ENCODE results near the gene UGT1A9.

Gene UGT1A9

GRCh38 chr2:233793465-233794127 is 121.9 kb downstream of the UGT1A9 start:
- no peak overlapping the region for H3K27ac ChIP-seq (ENCODE audit: low read depth, low read length)
- H4K20me1 ChIP-seq (ENCODE audit: low read depth, low read length) = no peaks in the 10 kb centered on the region
- no peaks in the 10 kb centered on the region for H3K9me2 ChIP-seq (replicated peaks; ENCODE audit: insufficient read depth, low read length)
- H3K27me3 ChIP-seq (ENCODE audit: low read length) = no peaks in the 10 kb centered on the region
- H3F3A ChIP-seq (ENCODE audit: insufficient read depth) = no peaks in the 10 kb centered on the region
- no peaks in the 10 kb centered on the region for H3K36me3 ChIP-seq (ENCODE audit: low read length)
- no peak overlapping the region for H3K4me3 ChIP-seq (ENCODE audit: insufficient read depth, low read length, poor library complexity, severe bottlenecking)
- H3K9ac ChIP-seq (ENCODE audit: low read length) = no peak overlapping the region
- H3K79me2 ChIP-seq (ENCODE audit: insufficient read depth, low read length) = no peaks in the 10 kb centered on the region
- no peak overlapping the region for H2AFZ ChIP-seq (ENCODE audit: low read depth, low read length, severe bottlenecking)
- no peak overlapping the region for H3K4me2 ChIP-seq (ENCODE audit: low read depth, low read length, poor library complexity, severe bottlenecking)
- TF ChIP-seq EZH2phosphoT487 (conservative IDR thresholded peaks at IDR 0.05; ENCODE audit: low read length) (no peak), CTCF (IDR thresholded peaks at IDR 0.05; ENCODE audit: insufficient read depth, low read length, poor library complexity, severe bottlenecking) (no peak)
- H3K9me3 ChIP-seq (ENCODE audit: insufficient read depth, low read length) = no peaks in the 10 kb centered on the region

GRCh38 chr2:233794128-233794658 is 122.5 kb downstream of the UGT1A9 start:
- no peak overlapping the region for H3K9ac ChIP-seq (ENCODE audit: low read length)
- no peaks in the 10 kb centered on the region for H3K36me3 ChIP-seq (ENCODE audit: low read length)
- H3K27ac ChIP-seq (ENCODE audit: low read depth, low read length) = no peak overlapping the region
- no peak for TF ChIP-seq CTCF (IDR thresholded peaks at IDR 0.05; ENCODE audit: insufficient read depth, low read length, poor library complexity, severe bottlenecking)
- no peak for TF ChIP-seq EZH2phosphoT487 (conservative IDR thresholded peaks at IDR 0.05; ENCODE audit: low read length)
- H3K79me2 ChIP-seq (ENCODE audit: insufficient read depth, low read length) = no peaks in the 10 kb centered on the region
- no peaks in the 10 kb centered on the region for H3K27me3 ChIP-seq (ENCODE audit: low read length)
- H3K4me3 ChIP-seq (ENCODE audit: insufficient read depth, low read length, poor library complexity, severe bottlenecking) = no peak overlapping the region
- no peaks in the 10 kb centered on the region for H3K9me3 ChIP-seq (ENCODE audit: insufficient read depth, low read length)
- no peak overlapping the region for H3K4me2 ChIP-seq (ENCODE audit: low read depth, low read length, poor library complexity, severe bottlenecking)
- no peak overlapping the region for H2AFZ ChIP-seq (ENCODE audit: low read depth, low read length, severe bottlenecking)
- H3K9me2 ChIP-seq (replicated peaks; ENCODE audit: insufficient read depth, low read length) = no peaks in the 10 kb centered on the region
- no peaks in the 10 kb centered on the region for H3F3A ChIP-seq (ENCODE audit: insufficient read depth)
- H4K20me1 ChIP-seq (ENCODE audit: low read depth, low read length) = no peaks in the 10 kb centered on the region

- no peak for TF ChIP-seq EZH2phosphoT487 (conservative IDR thresholded peaks at IDR 0.05; ENCODE audit: low read length)
- TF ChIP-seq CTCF (IDR thresholded peaks at IDR 0.05; ENCODE audit: insufficient read depth, low read length, poor library complexity, severe bottlenecking) = no peak
- no peak overlapping the region for H3K27ac ChIP-seq (ENCODE audit: low read depth, low read length)
- H3F3A ChIP-seq (ENCODE audit: insufficient read depth) = no peaks in the 10 kb centered on the region
- H3K36me3 ChIP-seq (ENCODE audit: low read length) = no peaks in the 10 kb centered on the region
- H3K4me3 ChIP-seq (ENCODE audit: insufficient read depth, low read length, poor library complexity, severe bottlenecking) = no peak overlapping the region
- H3K9ac ChIP-seq (ENCODE audit: low read length) = no peak overlapping the region
- H3K27me3 ChIP-seq (ENCODE audit: low read length) = no peaks in the 10 kb centered on the region
- no peaks in the 10 kb centered on the region for H4K20me1 ChIP-seq (ENCODE audit: low read depth, low read length)
- H3K9me3 ChIP-seq (ENCODE audit: insufficient read depth, low read length) = no peaks in the 10 kb centered on the region
- H3K9me2 ChIP-seq (replicated peaks; ENCODE audit: insufficient read depth, low read length) = no peaks in the 10 kb centered on the region
- no peaks in the 10 kb centered on the region for H3K79me2 ChIP-seq (ENCODE audit: insufficient read depth, low read length)
- H2AFZ ChIP-seq (ENCODE audit: low read depth, low read length, severe bottlenecking) = no peak overlapping the region
- H3K4me2 ChIP-seq (ENCODE audit: low read depth, low read length, poor library complexity, severe bottlenecking) = no peak overlapping the region
Measured at GRCh38 chr2:233795735-233796171, 124.1 kb downstream of the UGT1A9 start.

Data from SU-DHL-6 (cell line).